ENCODE data around the gene KLHL3. TPM values are rescaled to one million over a fixed set of nuclear protein-coding genes. Genes with fewer than 3 reads are reported as not detected.

KLHL3 gene
- total RNA-seq, 2 donors from 2014 or later: 3.3 to 5.7 TPM

- TF ChIP-seq CTCF (IDR thresholded peaks at IDR 0.05) (no peak), POLR2A (IDR thresholded peaks at IDR 0.05) (no peak)
- 82 to 85% methylated on average over 2 to 3 of the region's 3 CpGs for WGBS, 2 donors
- Histone ChIP-seq H3K4me3 (no peak overlapping the region), H3K9me3 (no peaks in the 10 kb centered on the region), H3K27me3 (no peaks in the 10 kb centered on the region), H3K27ac (no peak overlapping the region), H3K36me3 (replicated peaks in 1 of 2; ENCODE audit: insufficient read depth in 1 of 2, low read depth in 2 of 2) (no peaks in the 10 kb centered on the region), H3K4me1 (peaks cover 12% of the 10 kb centered on the region)
- DNase-seq: no peak
- intact Hi-C loops (cut with DNase I): no loop called here
- no peak for ATAC-seq
These were observed 2.0 kb downstream of the KLHL3 start for GRCh38 chr5:137733922-137734321.

DNA sequence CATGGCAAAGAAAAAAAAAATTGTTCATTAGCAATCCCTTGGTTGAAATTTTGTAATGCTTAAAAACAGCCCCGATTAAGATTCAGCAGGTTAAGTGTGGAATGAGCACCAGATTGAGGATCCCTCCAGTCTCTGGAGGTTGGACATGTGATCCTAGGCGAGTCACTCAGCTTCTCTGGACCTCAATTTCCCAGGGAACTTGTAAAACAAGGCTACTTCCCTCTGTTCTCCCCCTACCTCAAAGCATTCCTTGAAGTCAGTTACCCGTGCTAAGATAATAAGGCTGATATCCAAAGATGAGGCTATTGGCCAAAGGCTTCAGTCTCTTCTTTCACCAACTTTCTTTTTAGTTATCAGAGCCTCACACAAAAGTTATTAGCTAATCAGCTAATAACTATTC, 2.9 kb downstream of the KLHL3 start:
- H3K9me3 ChIP-seq: no peaks in the 10 kb centered on the region
- no peaks in the 10 kb centered on the region for H3K36me3 ChIP-seq (replicated peaks in 1 of 2; ENCODE audit: insufficient read depth in 1 of 2, low read depth in 2 of 2)
- no peak overlapping the region for H3K4me3 ChIP-seq
- WGBS, 2 donors: 66 to 75% methylated on average over 3 of the region's 3 CpGs
- no peak for DNase-seq
- H3K27ac ChIP-seq: no peak overlapping the region
- no peaks in the 10 kb centered on the region for H3K27me3 ChIP-seq
- H3K4me1 ChIP-seq: peaks cover 12% of the 10 kb centered on the region
- intact Hi-C loops (cut with DNase I): no loop called here
- no peak for ATAC-seq
- TF ChIP-seq POLR2A (IDR thresholded peaks at IDR 0.05) (no peak), CTCF (IDR thresholded peaks at IDR 0.05) (no peak)

DNA sequence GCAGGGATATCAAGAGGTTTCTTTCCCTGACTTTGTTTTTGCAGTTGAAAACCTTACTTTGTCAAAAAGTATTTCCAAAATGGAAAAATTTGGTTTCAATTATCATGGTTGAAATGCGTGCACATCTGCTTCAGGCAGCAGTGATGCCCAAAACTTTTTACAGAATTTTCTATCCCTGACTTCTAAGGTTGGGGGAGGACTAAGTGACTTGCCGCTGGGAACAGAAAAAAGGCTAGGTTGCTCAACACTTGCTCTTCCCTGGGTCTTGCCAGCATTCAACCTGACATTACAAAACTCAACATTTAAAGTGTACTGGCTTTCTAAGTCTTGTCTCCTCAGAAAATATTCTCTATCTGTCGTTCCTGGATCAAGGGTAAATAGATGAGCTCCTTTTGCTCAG, 4.7 kb downstream of the KLHL3 start:
- WGBS, 2 donors: 78 to 79% methylated on average over 3 of the region's 3 CpGs
- no peaks in the 10 kb centered on the region for H3K9me3 ChIP-seq
- H3K4me1 ChIP-seq: peaks cover 20% of the 10 kb centered on the region
- no peak for DNase-seq
- H3K27me3 ChIP-seq: no peaks in the 10 kb centered on the region
- H3K27ac ChIP-seq: no peak overlapping the region
- no peak overlapping the region for H3K4me3 ChIP-seq
- intact Hi-C loops (cut with DNase I): no loop called here
- no peak for TF ChIP-seq POLR2A (IDR thresholded peaks at IDR 0.05)
- no peaks in the 10 kb centered on the region for H3K36me3 ChIP-seq (replicated peaks in 1 of 2; ENCODE audit: insufficient read depth in 1 of 2, low read depth in 2 of 2)
- ATAC-seq: no peak

DNA sequence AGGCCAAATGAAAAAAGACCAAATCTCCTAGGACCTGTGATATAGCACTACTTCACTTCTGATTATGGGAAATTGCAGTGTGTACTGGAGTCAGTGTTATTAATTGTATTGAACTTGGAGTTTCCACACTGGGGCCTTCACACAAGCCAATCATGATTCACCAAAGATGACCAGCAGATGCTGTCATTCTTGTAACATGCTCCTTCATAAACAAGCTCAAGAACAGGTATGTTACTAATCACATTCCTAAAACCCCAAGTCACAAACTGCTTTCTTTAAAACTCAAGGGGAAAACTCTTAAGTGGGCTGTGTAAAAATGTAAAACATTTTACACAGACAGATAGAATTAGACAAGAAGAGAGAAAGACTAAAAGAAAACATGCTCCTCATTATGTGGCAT, 5.6 kb downstream of the KLHL3 start:
- TF ChIP-seq CTCF (IDR thresholded peaks at IDR 0.05) (no peak), POLR2A (IDR thresholded peaks at IDR 0.05) (no peak)
- H3K36me3 ChIP-seq (replicated peaks in 1 of 2; ENCODE audit: insufficient read depth in 1 of 2, low read depth in 2 of 2): no peaks in the 10 kb centered on the region
- H3K4me3 ChIP-seq: no peak overlapping the region
- intact Hi-C loops (cut with DNase I): no loop called here
- H3K27me3 ChIP-seq: no peaks in the 10 kb centered on the region
- no peak for ATAC-seq
- no peak for DNase-seq
- no peak overlapping the region for H3K27ac ChIP-seq
- peaks cover 12% of the 10 kb centered on the region for H3K4me1 ChIP-seq
- no peaks in the 10 kb centered on the region for H3K9me3 ChIP-seq

DNA sequence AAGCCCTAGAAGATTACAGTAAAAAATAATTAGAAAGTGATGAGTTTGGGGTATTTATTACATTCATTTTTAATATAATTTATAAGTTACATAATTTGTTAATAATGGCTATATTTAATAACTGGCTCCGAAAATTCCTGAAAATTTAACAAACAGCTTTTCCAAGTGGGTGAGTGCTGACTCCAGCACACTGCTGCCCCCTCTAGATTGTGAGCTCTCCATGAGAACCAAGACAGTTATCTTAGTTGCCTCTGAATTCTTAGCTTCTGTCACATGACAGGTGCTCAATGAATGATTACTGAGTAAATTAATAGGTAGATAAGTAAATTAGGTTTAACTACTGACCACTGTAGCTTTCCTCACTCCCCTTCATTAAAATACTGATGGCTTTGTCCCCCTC, 7.8 kb downstream of the KLHL3 start:
- H3K9me3 ChIP-seq: no peaks in the 10 kb centered on the region
- no peak for TF ChIP-seq POLR2A (IDR thresholded peaks at IDR 0.05)
- TF ChIP-seq CTCF (IDR thresholded peaks at IDR 0.05): peak in 2 of 7 experiments; percentile 7 to 31
- H3K4me3 ChIP-seq: no peak overlapping the region
- intact Hi-C loops (cut with DNase I): no loop called here
- DNase-seq (no peak), ATAC-seq (no peak)
- WGBS, 2 donors: 64% methylated on average over 1 of the region's 1 CpG
- H3K36me3 ChIP-seq (replicated peaks in 1 of 2; ENCODE audit: insufficient read depth in 1 of 2, low read depth in 2 of 2): no peaks in the 10 kb centered on the region
- peaks cover 7% of the 10 kb centered on the region for H3K4me1 ChIP-seq
- H3K27me3 ChIP-seq: no peaks in the 10 kb centered on the region
- no peak overlapping the region for H3K27ac ChIP-seq

Data from body of pancreas (tissue), 4 donors.